Urothelium cell line (cell line): ENCODE data around the gene ANKLE1.
"Not testable (repeated sequence)": the region's sequence is repeated elsewhere in the genome, so short reads cannot be mapped to it uniquely, and the experiment has no call there.

Experiments
- DNase-seq: peaks from one replicate; pipeline ENCODE4 v3.0.0; 2011; ENCODE audit warnings: low spot score, mixed read lengths
- FAIRE-seq: peaks from 2 replicates; lab custom pipeline; 2011; peaks lifted over from hg19 to GRCh38; lab: Jason Lieb, UNC

The ANKLE1 gene

GRCh38 chr19:17279436-17279835 lies 2.3 kb upstream of the ANKLE1 start:
- FAIRE-seq (no peak), DNase-seq (no peak)

GRCh38 chr19:17282488-17283125 lies 906 bp downstream of the ANKLE1 start:
- DNase-seq, result peak; percentile 78
- no peak for FAIRE-seq

- DNase-seq (no peak), FAIRE-seq (no peak)
Measured at GRCh38 chr19:17283504-17283996, 1.8 kb downstream of the ANKLE1 start.

- no peak for FAIRE-seq
- no peak for DNase-seq
Measured at GRCh38 chr19:17285415-17286135, 3.9 kb downstream of the ANKLE1 start.

GRCh38 chr19:17286263-17286662 lies 4.6 kb downstream of the ANKLE1 start:
- no peak for FAIRE-seq

GRCh38 chr19:17286752-17287151 lies 5.1 kb downstream of the ANKLE1 start:
- DNase-seq (no peak), FAIRE-seq (no peak)

More at GRCh38 chr19:17286263-17286662, 4.6 kb downstream of the ANKLE1 start:
- no peak for DNase-seq

GRCh38 chr19:17289489-17289888 lies 7.8 kb downstream of the ANKLE1 start:
- DNase-seq, result no peak
- no peak for FAIRE-seq

GRCh38 chr19:17292301-17293074 lies 10.8 kb downstream of the ANKLE1 start:
- FAIRE-seq, result no peak
- DNase-seq, result peak; percentile 30

- DNase-seq (no peak), FAIRE-seq (no peak)
Measured at GRCh38 chr19:17293605-17294004, 11.9 kb downstream of the ANKLE1 start.

GRCh38 chr19:17294051-17294891 lies 12.6 kb downstream of the ANKLE1 start:
- FAIRE-seq (no peak), DNase-seq (peak; percentile 28)

GRCh38 chr19:17295551-17295950 lies 13.8 kb downstream of the ANKLE1 start:
- FAIRE-seq, DNase-seq: not testable (repeated sequence)

- DNase-seq, result peak; percentile 16
- FAIRE-seq, result no peak
Measured at GRCh38 chr19:17296273-17296672, 14.6 kb downstream of the ANKLE1 start.

- no peak for FAIRE-seq
- no peak for DNase-seq
Measured at GRCh38 chr19:17296976-17297375, 15.3 kb downstream of the ANKLE1 start.

- DNase-seq (no peak), FAIRE-seq (no peak)
Measured at GRCh38 chr19:17300992-17301619, 19.4 kb downstream of the ANKLE1 start.

GRCh38 chr19:17302391-17303166 lies 20.9 kb downstream of the ANKLE1 start:
- FAIRE-seq, result no peak

GRCh38 chr19:17303167-17303939 lies 21.7 kb downstream of the ANKLE1 start, which contains the start of gene ABHD8:
ABHD8 (minus strand) TSS chr19:17303425; CDS start chr19:17301616, 1,809 bp downstream.
- FAIRE-seq, result no peak
- DNase-seq, result peak; percentile 91

More at GRCh38 chr19:17302391-17303166, 20.9 kb downstream of the ANKLE1 start:
- DNase-seq, result no peak

- FAIRE-seq, result no peak
- no peak for DNase-seq
Measured at GRCh38 chr19:17303940-17304267, 22.2 kb downstream of the ANKLE1 start.

- DNase-seq, result no peak
- FAIRE-seq, result no peak
Measured at GRCh38 chr19:17304386-17305215, 22.9 kb downstream of the ANKLE1 start.
